Suppressor macrophage treated with lipopolysaccharide for 4 hours (primary cell): ENCODE results near the gene PRKRA.
"Not testable (repeated sequence)": the region's sequence is repeated elsewhere in the genome, so short reads cannot be mapped to it uniquely, and the experiment has no call there.

Source experiments
- DNase-seq: peaks from one replicate; pipeline ENCODE4 v3.0.0-alpha.2; 2020

The PRKRA gene

DNA sequence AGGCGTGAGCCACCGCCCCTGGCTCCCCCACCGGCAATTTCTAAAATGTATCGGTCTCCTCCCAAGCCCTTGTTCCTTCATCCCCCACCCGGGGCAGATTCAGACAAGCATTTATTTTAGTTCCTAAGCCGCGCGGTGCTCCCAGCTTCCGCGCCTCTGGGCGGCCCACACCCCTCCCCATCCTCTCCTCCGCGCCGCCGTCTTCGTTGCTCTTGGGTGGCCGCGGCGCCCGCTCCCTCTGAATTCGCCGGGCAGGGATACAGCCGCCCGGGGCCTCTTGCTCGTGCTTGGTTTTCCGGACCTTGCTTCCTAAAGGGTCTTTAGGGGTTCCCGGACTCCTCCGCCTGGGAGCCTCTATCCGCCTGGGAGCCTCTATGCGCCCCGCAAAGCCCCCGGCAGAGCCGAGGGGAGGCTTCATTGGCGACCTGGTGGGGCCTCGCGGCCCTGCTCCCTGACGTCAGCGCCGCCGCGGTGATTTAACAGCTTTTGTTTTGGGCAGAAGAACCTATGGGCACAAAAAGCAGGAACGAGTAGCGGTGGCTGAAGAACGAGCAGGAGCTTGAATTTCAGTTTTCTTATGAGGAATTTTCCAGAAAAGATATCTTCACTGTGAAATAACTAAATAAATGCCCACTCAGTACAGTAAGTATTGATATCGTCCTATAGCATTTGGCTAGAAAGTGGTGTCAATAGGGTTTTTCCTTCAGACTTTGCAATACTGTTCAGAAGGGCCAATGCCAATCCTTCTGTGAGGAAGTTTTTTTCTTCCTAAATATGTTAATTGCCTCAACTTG is 37.3 kb downstream of the PRKRA start:
- peak; percentile 90 for DNase-seq

DNA sequence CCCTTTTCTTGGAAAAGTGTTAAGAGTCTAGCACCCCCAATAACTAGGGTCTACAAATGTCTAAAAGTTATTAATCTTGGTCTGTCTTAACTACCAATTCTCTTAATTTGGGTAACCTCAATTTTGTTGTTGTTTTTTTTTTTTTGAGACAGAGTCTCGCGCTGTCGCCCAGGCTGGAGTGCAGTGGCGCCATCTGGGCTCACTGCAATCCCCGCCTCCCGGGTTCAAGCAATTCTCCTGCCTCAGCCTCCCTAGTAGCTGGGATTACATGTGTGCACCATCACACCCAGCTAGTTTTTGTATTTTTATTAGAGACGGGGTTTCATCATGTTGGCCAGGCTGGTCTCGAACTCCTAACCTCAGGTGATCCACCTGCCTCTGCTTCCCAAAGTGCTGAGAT is 38.5 kb downstream of the PRKRA start:
- not testable (repeated sequence) for DNase-seq

DNA sequence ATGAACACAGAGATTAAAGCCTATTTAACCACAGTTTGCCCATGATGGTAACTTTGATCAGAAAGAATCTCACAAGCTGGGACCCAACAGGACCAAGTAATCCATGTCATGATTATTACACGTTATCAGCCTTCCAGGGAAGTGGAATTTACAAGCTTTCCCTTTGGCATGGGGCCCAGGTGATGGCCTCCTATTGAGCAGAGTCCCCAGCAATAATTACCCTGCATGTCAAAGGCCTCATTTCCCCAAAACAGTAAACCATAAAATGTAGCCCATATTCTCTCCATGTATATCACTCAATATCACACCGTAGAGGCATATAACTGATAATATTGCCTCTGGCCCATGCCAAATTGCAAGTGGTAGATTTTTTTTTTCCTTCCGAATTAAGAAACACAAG is 38.9 kb downstream of the PRKRA start:
- no peak for DNase-seq

DNA sequence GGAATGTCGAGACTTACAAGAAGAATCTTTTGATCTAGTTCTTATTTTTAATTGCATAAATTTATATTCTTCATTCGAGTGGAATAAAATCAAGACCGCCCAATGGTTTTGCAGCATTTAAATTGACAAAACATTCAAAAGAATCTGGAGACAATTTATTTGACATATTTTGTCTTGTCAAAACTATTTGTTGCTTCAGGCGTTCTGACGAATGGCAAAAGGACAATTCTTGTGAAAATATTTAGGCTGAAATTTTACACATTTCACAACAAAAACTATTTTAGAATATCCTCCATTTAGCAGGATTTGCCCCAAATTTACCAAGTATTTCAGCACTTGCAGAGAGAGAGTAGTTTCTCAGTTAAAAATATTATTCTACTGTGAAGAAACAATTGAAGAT is 41.7 kb downstream of the PRKRA start:
- no peak for DNase-seq

DNA sequence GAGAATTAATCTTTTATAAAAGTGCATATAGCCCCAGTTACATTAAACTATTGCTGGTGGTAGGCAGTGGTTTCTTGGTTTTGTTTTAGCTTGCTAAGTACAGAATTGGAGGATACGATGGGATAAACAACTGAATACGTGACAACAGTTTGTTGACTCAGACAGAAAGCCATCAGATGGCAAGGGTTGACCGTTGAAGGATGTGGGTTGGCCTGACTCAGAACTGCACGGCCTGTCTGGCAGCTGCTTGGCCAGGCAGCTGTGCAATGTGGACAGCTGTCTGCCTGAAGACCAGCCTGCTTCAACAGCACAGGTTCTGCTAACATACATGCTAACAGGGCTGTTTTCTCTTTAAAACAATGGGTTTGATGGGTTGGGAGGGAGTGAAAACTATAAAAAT is 46.6 kb downstream of the PRKRA start:
- DNase-seq = peak; percentile 43

DNA sequence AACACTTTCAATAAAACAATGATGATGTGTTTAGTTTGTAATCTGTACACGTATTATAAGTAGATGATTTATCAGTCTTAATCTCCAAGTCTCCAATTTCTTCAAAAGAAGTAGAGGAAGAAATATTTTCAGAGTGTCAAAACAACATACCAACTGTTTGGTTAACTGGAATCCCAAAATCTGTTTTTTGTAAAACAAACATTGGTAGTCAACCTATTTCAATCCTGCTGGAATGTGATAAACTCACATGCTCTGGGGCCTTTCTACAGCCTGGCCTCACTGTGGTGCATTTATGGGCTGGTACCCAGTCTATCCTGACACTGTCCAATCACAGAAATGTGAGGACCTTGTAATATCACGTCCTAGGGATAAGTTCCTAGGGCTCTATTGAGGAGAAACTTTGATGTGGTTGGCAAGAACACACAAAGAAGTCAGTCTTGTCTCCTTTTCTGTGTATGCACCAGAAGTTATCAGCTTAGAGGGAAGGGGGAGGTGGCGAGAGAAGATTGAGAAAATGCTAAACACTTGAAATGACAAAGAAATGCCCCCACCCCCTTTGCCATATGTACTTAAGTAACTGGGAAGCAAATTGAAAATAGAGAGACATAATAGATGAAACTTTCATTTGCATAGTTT is 47.2 kb downstream of the PRKRA start:
- no peak for DNase-seq

DNA sequence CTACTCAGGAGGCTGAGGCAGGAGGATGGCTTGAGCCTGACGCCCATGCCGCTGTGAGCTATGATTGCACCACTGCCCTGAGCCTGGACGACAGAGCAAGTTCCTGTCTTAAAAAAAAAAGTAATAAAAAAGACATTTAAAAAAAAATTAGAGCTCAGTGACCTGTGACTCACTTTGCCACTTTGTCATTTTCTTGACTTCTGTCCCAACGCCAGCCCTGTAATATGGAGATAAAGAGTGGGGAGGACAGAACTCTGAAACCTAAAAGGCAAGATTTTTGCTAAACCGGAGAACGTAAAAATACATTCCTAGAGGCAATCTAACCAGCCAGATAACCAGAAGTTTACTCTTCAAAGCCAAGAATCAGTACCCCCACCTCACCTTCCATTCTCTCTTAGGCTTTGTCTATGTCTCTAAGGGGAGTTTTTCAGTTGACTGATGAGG is 49.0 kb downstream of the PRKRA start:
- DNase-seq = no peak

DNA sequence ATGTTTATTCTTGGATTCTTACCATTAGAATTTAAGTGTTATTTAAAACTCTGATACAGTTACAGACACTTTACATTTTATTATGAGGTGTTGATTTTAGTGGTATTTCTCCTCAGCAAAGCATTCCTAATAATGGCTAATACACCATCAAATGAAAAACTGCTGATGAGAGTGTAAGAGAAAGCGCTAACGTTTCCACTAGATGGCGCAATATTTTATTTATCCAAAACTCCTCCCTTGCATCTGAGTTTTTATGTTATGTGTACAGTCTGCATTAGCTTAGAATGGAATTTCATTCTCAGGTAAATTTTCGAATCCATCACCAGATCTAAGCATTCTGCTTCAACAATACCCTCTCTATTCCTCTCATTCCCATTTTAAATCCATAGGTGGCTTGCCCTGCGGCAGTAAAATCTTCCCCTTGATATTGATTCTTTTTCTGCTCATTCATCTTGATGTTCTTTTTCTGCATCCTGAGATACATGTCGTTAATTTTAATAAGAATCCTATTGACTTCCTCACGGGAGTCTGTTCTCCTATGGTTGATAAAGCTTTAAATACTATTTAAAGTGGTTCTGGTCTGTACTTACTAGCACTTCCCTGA is 53.9 kb downstream of the PRKRA start:
- peak; percentile 77 for DNase-seq

DNA sequence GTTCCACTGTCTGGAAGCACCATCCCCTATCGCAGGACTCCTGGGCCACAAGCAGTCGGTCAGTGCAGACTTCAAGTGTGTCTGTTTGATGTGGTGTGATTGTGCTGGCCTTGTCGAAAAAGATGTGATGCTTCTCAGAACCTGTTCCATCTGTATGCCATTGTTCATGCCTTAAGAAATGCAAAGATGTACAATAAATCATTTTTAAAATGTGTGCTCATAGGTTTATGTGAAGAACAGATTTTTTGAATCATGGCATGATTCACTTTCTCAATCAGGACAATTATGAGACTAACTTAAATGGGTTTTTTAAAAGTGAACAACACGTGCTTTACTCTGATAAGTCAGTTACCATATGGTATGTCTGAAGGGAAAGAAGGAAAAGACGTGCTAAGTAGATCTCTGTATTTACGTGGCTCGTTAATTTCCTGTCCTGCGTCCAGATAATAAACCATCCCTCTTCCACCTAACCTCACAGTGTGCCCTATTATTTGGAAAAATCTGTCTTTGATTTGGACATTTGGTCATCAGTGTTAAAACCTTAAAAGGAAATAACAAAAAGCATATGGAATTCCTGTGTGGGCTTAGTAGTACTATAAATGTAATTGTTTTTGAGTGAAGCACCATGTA is 54.9 kb downstream of the PRKRA start:
- DNase-seq = no peak

DNA sequence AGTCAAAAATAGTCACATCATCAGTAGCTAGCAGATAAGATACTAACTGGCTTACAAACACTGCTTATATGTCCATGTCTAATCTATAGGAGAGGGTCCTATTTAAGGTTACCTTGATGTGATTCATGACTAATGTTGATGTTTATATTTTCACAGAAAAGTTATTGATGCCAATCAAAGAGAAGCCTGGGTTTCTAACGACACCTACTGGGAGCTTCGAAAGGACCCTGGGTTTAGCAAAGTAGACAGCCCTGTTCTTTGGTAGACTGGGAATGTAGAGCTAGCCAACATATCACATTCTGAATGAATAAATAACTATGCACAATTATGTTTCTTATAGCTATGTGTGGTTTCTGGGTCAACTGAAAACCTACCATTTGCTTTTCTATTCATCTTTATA is 55.7 kb downstream of the PRKRA start:
- no peak for DNase-seq

DNA sequence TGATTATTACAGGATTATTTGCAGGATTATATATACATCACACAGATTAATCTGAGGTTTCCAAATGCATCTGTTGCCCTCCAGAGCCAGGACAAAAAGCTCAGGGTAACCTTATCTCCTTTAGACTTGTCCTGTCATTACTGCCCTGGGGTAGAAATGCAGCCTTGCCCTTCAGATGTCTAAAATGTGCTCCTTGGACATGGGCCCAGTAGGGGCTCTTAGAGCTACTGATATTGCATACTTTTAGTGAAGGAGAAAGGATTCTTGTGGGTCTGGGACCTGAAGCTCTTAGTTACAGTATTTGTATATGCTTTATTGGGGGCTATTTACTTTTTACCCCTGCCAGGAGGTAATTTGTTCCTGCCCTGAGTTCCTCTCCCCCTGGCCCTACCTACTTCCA is 56.1 kb downstream of the PRKRA start:
- no peak for DNase-seq

DNA sequence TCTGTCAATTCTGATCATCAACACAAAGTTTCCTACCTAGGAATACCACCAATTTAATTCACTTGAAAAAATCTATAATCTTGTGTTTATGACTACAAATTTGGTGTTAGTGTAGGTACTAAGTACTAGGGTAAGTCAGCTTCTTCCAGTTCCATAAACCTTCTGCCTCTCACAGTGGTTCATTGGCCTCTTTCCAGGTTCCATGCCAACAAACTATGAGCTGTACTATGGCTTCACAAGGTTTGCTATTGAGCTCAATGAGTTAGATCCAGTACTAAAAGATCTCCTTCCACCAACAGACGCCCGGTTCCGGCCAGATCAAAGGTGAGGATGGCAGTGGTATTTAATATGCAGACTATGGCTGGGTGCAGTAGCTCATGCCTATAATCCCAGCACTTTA is 58.8 kb downstream of the PRKRA start:
- DNase-seq = no peak

DNA sequence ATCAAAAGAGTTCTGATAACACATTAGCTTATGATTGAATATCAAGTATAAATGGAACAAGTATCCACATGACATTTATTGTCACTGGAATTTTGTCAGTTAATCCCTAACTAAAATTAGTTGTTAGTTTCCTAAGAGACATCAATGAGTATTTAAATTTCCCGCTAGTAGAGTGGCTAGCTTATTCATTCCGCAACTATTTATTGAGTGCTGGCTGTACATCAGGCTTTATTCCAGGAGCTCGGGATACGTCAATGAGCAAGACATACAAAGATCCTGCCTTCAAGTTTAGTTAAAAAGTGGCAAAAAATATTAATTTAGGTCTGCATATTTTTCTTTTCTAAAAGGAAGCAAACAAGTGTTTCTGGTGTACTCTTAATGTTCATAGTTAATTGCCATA is 59.3 kb downstream of the PRKRA start:
- DNase-seq = no peak

DNA sequence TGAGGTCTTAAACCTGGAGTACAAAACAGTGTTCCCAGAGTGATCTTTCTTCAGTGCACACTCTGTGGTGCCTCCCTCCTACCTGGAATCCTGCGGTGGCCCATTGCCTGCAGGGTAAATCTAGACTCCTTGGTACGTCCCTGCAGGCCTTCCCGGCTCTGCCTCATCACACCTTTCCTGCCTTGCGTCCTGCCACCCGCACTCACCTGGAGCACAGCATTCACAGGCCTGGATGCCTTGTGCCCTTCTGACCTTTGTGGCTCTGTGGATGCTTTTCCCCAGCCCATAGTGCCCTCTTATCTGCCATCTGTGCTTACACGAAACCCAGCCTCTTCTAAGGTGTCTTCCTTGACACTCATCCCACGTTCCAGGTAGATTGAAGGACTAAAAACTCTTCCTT is 62.7 kb downstream of the PRKRA start:
- no peak for DNase-seq

DNA sequence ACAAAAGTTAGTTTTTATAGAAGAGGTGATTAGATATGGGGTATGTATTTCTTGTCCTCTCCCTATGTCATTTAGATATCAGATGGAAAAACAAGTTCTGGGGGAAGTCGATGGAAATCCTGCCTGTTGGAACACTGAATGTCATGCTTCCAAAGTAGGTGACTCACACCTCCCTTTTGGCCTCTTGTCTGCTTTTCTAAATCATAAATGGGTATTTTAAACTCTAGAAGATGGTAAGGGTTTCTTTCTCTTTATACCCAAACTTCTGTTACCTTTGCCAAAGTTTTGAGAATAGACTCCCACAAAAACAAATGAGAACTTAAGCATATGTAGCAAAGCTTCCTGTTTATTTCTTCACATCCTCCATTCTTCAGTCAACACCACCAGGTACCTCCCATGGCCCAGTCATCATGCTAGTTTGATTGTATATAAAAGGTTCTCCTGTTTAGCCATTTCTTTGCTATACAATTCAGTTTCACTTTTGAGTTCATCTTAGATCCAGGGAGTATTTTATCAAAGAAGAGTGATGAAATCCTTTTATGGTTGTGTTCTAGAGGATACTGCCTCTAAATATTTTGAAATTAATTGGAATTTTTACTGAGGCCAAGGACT is 63.9 kb downstream of the PRKRA start:
- no peak for DNase-seq

DNA sequence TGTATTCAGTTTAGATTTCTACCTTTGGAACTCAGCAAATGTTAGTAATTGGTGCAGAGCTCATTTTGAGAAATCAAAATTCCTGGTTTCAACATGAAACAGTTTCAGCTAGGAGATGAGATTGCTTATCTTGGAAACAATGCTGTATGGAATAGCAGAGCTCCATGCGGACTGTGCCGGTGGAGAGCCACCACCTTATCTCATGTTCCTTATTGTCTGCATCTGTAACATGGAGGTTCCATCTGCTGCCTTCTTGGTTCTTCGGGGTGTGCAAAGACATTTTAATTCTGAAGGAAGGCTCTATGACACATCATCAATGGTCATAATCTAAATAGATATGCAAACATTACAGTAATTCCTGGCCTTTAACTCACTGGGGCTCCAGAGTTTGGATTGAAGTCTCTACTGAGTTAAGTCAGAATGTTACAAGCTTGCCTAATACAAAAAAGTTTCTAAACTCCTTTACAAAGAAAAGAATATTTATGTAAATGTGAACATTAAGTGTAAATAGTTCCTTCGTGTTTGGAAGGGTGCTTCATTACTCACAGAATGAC is 65.3 kb downstream of the PRKRA start:
- no peak for DNase-seq

DNA sequence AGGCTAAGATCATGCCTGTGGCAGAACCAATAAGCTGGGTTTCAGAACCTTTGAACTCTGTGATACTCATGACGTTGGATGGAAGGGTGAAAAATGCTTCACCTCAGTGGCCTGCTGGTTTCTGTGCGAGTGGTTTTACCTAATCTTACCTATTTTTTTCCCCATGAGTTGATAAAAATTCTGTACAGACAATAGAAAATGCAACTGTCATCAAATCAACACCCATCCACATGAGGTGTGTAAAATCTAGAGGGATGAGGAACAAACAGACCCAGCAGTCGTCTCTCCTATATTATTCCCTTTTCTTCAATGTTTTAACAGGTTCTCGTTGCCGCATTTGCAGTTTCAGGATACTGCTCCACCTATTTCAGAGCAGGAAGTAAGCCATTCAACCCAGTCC is 67.3 kb downstream of the PRKRA start:
- no peak for DNase-seq
